Measurements from ENCODE around the gene ACSF2. TPM values are rescaled to one million over a fixed set of nuclear protein-coding genes. Genes with fewer than 3 reads are reported as not detected.

Gene ACSF2
- total and polyA plus RNA-seq, 2 of the 13 experiments (the other 11 are each of a cell fraction or from before 2014, with no cell fraction given) = 87.3 to 109 TPM

- TF ChIP-seq THAP9 (CRISPR knock-in tag; IDR thresholded peaks at IDR 0.05; ENCODE audit: borderline replicate concordance) (no peak; the same call in 1 of the 2 replicates), RFX5 (IDR thresholded peaks at IDR 0.05; ENCODE audit: low read depth, low read length) (peak; percentile 9; the same call in 1 of the 2 replicates), TFDP1 (CRISPR knock-in tag; IDR thresholded peaks at IDR 0.05; ENCODE audit: borderline replicate concordance) (peak; percentile 87; the same call in 1 of the 2 replicates), MED1 (CRISPR knock-in tag; IDR thresholded peaks at IDR 0.05) (peak; percentile 88), CTCF (CRISPR knock-in tag; IDR thresholded peaks at IDR 0.05) (peak; percentile 83), RAD51 (IDR thresholded peaks at IDR 0.05; ENCODE audit: borderline replicate concordance) (no peak), KLF16 (CRISPR knock-in tag; IDR thresholded peaks at IDR 0.05) (peak in 1 of 2 experiments; percentile 68; a peak in 3 of 4 replicates), STAG1 (CRISPR knock-in tag; IDR thresholded peaks at IDR 0.05) (peak; percentile 84), HIVEP1 (CRISPR knock-in tag; IDR thresholded peaks at IDR 0.05) (no peak), POLR2AphosphoS2 (IDR thresholded peaks at IDR 0.05; ENCODE audit: low read depth, low read length) (no peak), HOXA7 (CRISPR knock-in tag; IDR thresholded peaks at IDR 0.05) (no peak), DZIP1 (CRISPR knock-in tag; IDR thresholded peaks at IDR 0.05) (no peak), SMAD3 (CRISPR knock-in tag; IDR thresholded peaks at IDR 0.05) (0 out of 2 replicates have a peak, but pooled peaks have one; percentile 15), ZNF7 (CRISPR knock-in tag; IDR thresholded peaks at IDR 0.05) (no peak), CHCHD3 (CRISPR knock-in tag; IDR thresholded peaks at IDR 0.05) (peak; percentile 77), ZBTB37 (CRISPR knock-in tag; IDR thresholded peaks at IDR 0.05) (no peak), SATB2 (CRISPR knock-in tag; IDR thresholded peaks at IDR 0.05) (peak; percentile 80; the same call in 1 of the 2 replicates), ZNF546 (CRISPR knock-in tag; conservative IDR thresholded peaks at IDR 0.05) (peak; percentile 92; the same call in 1 of the 2 replicates)
Measured at GRCh38 chr17:50478391-50479381, 52.7 kb downstream of the ACSF2 start, which contains the start of gene RSAD1 (continued).

Data from HepG2 (cell line).